NOMO-1 (cell line): Measurements from ENCODE around the gene PRKCE.
"Not testable (repeated sequence)": the region's sequence is repeated elsewhere in the genome, so short reads cannot be mapped to it uniquely, and the experiment has no call there.

Source experiments
- DNase-seq, 2 experiments: peaks; one replicate each; lab custom pipeline; 2025; ENCODE audit not compliant: unreplicated experiment in 2 of 2; lab: John Stamatoyannopoulos, UW

The PRKCE gene

GRCh38 chr2:45695480-45696007 is 44.1 kb downstream of the PRKCE start:
- DNase-seq, result not testable (repeated sequence)

GRCh38 chr2:45696708-45697107 is 45.2 kb downstream of the PRKCE start:
- DNase-seq, result no peak

- no peak for DNase-seq
These were observed 45.7 kb downstream of the PRKCE start for GRCh38 chr2:45697190-45697589.

- DNase-seq, result no peak
These were observed 47.1 kb downstream of the PRKCE start for GRCh38 chr2:45698554-45698953.

GRCh38 chr2:45699032-45699658 is 47.7 kb downstream of the PRKCE start:
- DNase-seq, result no peak

- DNase-seq, result no peak
These were observed 49.0 kb downstream of the PRKCE start for GRCh38 chr2:45700407-45701013.

- DNase-seq, result no peak
These were observed 53.8 kb downstream of the PRKCE start for GRCh38 chr2:45705233-45705632.

GRCh38 chr2:45706033-45706432 is 54.6 kb downstream of the PRKCE start:
- DNase-seq, result no peak

GRCh38 chr2:45707006-45707405 is 55.5 kb downstream of the PRKCE start:
- no peak for DNase-seq

- no peak for DNase-seq
These were observed 56.2 kb downstream of the PRKCE start for GRCh38 chr2:45707661-45708060.

- no peak for DNase-seq
These were observed 57.0 kb downstream of the PRKCE start for GRCh38 chr2:45708501-45708900.

GRCh38 chr2:45709137-45709536 is 57.7 kb downstream of the PRKCE start:
- no peak for DNase-seq

- DNase-seq, result no peak
These were observed 59.0 kb downstream of the PRKCE start for GRCh38 chr2:45710468-45710867.

- DNase-seq, result no peak
These were observed 59.7 kb downstream of the PRKCE start for GRCh38 chr2:45711224-45711623.

GRCh38 chr2:45712570-45712969 is 61.1 kb downstream of the PRKCE start:
- DNase-seq, result no peak

- no peak for DNase-seq
These were observed 61.7 kb downstream of the PRKCE start for GRCh38 chr2:45713136-45713535.

GRCh38 chr2:45713591-45713990 is 62.1 kb downstream of the PRKCE start:
- no peak for DNase-seq

GRCh38 chr2:45714679-45715078 is 63.2 kb downstream of the PRKCE start:
- DNase-seq, result no peak

- DNase-seq, result no peak
These were observed 64.3 kb downstream of the PRKCE start for GRCh38 chr2:45715601-45716379.

GRCh38 chr2:45716432-45716831 is 65.0 kb downstream of the PRKCE start:
- DNase-seq, result not testable (repeated sequence)

GRCh38 chr2:45716915-45717314 is 65.4 kb downstream of the PRKCE start:
- DNase-seq, result no peak

- no peak for DNase-seq
These were observed 68.7 kb downstream of the PRKCE start for GRCh38 chr2:45720210-45720609.
